Activated CD4-positive, CD25-positive, alpha-beta regulatory T cell treated with anti-CD3 and anti-CD28 coated beads, Interleukin-2, amount 50 U/mL, for 72 hours (primary cell): ENCODE data around the gene RNF208.

Source experiments
- DNase-seq: peaks from one replicate; pipeline ENCODE4 v3.0.0; 2021

Gene RNF208

DNA sequence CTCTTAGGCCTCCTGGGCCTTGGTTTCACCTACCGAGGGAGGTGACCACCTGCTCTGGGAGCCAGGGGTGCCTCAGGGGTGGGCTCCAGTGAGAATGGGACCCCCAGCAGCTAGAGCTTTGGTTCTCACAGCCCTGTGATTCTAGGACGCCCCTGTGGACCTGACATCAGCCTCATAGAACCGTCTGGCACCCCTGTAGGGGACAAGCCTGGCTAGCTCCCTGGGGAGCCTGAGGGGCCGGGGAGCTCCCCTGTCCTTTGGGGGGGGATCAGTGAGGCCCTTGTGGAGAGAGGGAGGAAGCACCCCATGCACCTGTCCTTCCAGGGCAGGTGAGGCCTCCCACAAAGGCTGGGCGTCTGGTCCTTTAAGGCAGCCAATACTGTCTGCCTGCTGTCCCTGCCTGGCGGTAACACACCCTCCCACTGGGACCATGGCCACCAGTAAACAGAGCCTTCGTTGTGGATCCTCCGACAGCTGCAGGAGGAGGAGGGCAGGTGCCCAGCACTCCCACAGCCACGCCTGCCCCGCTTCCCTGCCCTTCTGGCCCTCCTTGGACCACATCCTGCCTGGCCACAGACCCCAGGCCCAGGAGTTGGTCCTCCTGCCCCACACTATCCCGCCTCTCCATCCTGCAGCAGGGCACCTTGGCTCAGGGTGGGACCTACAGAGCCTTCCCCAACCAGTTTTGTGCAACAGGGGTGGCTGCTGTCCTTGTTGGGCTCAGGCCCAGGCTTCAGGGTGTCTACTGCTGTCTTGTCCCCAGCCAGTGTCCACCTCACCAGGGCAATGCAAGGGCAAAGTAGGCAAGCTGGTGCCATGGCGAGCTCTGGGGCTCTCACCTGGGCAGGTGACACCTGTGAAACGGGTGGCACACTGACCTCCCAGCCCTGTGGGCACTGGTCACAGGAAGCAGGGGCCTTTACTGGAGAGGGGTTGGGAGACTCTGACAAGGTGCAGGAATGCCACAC, 16.0 kb upstream of the RNF208 start:
- DNase-seq, result no peak

DNA sequence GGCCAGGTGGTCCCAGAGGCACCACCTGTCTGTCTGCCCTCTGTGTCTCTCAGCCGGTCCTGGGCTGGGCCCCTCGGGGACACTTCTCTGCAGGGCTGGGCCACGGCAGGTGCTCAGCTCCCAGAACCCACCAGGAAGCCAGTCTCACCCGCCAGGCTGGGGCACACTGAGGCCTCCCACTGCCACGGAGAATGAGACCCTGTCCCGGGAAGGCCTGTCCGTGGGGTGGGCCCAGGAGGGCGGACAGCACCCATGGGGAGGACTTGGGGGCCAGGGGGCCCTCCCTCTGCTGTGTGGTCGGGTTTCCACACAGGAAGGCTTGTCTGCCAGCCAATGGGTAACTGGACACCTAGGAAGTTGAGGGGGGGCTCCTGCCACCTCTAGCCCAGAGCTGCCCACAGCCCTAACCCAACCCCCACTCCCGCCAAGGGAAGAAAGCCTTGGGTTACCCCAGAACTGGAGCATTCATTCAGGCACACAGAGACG, 14.9 kb upstream of the RNF208 start:
- DNase-seq, result no peak

DNA sequence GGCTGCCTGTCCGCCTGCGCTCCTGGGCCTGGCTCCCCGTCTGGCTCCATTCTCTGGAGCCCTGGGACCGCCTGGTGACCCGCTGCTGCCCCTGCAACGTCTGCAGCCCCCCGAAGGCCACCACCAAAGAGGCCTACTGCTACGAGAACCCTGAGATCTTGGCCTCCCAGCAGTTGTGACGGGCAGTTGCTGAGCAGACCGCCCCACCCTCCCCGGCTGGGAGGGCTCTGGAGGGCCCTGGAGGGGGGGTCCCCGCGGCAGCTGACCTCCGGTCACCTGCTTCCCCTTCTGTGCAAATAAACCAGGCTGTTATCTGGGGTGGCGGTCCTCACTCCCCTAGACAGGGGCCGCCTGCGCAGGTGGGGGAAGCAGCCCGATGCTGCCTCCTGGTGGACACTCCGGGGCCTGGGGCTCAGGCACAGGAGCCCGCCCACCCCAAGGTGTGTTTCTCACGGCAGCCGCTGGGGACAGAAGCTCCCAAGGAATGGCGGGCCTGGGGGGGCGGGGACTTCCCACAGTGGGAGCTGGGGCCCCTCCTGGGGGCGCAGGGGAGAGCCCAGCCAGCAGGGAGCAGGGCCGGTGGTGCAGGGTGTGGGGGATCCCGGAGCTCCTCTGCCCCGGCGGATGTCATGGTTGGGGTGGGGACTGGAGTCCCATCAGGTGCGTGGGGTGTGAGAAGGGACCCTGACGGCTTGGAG, 14.3 kb upstream of the RNF208 start:
- peak; percentile 91 for DNase-seq

DNA sequence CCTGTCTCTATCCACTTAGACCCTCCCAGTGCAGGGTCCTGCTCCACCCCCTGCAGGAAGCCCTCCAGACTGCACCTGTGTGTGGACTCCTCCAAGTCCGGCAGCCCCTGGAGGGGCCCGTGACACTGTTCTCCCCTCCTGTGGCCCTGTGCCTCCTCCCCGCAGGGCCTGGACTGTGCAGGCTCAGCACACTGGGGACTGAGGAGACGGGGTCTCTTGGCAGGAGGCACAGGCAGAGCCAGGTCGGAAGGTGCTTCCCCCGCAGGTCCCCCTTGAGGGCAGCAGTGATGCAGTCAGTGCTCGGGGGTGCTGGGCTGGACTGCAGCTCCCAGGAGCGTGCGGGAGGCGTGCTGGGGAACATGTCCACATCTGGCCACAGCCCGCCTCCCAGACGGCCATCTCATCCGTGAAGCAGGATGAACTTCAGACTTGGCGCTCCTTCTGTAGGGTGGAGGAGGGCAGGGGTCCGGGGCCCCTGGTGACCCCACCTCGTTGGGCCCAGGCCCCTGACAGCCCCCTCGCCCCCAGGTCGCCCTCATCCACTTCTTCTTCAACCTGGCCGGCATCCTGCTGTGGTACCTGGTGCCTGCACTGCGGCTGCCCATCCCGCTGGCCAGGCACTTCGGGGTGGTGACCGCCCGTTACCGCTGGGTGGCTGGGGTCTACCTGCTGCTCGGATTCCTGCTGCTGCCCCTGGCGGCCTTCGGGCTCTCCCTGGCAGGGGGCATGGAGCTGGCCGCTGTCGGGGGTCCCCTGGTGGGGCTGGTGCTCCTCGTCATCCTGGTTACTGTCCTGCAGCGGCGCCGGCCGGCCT, 13.6 kb upstream of the RNF208 start:
- DNase-seq, result no peak

DNA sequence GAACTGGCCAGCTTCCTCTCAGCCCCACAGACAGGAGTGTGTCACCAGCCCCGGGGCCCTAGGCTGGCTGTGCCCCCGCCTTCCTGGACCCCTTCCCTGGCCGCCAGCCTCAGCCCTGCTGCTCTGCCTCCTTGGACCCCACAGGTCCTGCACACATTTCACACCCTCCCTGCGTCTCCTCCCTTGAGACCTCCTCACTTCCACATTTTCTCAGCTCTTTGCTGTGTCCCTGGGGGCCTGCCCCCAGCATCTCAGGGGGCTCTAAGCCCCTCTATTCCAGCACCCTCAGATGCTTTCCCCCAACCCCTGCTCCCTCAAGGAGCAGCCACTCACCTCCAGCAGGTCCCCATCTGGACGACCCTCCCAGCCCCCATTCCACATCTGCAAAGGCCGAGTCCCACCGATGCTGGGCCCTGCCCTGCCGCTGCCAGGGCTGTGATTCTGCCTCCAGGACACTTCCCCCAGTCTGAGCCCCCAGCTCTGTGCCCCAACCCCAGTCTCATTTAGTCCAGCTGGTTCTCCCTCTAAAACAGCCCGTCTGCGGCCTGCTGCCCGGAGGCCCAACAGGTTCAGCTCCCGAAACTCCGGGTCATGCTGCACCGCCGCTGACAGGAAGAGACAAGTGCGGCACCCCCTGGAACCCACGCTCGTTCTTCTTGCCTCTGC, 12.9 kb upstream of the RNF208 start:
- DNase-seq, result no peak

DNA sequence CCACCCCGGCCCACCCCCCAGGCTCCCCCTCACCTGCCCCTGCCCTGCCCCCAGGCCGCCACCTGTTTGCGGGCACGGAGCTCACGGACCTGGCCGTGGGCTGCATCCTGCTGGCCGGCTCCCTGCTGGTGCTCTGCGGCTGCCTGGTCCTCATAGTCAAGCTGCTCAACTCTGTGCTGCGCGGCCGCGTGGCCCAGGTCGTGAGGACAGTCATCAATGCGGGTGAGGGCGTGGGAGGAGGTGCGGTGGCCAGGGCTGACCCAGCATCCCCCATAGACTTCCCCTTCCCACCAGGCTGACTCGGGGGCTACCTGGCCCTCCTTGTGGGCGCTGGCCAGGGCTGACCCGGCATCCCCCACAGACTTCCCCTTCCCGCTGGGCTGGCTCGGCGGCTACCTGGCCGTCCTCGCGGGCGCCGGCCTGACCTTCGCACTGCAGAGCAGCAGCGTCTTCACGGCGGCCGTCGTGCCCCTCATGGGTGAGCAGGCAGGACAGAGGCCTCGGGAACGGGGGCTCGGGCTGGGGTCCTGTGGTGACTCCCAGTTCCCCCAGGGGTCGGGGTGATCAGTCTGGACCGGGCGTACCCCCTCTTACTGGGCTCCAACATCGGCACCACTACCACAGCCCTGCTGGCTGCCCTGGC, 12.1 kb upstream of the RNF208 start:
- no peak for DNase-seq

DNA sequence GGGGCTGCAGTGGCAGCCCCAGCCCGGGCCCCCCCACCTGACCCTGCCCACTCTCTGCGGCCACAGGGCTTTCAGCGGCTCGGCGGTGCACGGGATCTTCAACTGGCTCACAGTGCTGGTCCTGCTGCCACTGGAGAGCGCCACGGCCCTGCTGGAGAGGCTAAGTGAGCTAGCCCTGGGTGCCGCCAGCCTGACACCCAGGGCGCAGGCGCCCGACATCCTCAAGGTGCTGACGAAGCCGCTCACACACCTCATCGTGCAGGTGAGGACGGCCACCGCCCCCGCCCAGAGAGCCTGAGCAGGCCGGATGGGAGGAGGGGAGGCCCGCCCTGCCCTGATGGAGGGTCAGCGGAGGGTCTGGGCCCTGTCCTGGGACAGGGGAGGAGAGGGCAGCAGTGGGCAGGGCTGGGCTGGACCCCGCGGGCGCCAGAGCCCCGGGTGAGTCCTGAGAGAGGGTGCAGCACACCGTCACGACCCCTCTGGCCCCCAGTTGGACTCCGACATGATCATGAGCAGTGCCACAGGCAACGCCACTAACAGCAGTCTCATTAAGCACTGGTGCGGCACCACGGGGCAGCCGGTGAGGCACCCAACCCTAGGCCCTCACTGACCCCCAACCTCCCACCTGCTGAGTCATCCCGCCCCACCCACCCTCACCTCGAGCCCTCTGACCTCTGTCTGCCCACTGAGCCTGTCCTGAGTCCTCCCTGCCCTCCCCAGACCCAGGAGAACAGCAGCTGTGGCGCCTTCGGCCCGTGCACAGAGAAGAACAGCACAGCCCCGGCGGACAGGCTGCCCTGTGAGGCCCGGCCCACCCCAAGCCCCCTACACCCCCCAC, 11.3 kb upstream of the RNF208 start:
- DNase-seq, result no peak

DNA sequence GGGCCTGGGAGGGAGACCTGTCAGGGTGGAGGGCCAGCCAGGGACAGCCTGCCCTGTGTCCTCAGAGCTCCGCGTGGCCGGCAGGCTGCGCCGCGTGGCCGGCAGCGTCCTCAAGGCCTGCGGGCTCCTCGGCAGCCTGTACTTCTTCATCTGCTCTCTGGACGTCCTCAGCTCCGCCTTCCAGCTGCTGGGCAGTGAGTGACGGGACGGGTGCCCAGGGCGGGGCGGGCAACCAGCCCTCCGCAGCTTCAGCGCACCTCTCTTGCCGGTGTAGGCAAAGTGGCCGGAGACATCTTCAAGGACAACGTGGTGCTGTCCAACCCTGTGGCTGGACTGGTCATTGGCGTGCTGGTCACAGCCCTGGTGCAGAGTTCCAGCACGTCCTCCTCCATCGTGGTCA, 10.5 kb upstream of the RNF208 start:
- no peak for DNase-seq

DNA sequence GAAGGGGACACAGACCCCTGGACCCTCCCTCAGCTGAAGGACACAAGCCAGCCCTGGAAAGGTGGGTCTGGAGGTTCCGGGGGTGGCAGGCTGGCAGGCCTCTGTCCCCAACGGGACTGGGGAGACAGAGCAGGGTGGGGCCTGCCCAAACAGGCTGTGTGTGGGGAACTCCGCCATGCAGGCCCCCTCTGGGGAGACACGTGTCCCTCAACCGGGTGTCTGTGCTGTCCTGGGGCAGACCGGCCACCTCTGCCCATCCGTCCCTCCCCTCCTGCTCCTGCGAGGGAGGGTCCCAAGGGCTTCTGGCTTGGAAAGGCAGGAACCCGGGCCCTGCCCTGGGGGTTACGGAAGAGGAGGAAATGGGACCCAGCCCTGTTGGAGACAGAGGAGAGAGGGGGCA, 10.1 kb upstream of the RNF208 start:
- no peak for DNase-seq

DNA sequence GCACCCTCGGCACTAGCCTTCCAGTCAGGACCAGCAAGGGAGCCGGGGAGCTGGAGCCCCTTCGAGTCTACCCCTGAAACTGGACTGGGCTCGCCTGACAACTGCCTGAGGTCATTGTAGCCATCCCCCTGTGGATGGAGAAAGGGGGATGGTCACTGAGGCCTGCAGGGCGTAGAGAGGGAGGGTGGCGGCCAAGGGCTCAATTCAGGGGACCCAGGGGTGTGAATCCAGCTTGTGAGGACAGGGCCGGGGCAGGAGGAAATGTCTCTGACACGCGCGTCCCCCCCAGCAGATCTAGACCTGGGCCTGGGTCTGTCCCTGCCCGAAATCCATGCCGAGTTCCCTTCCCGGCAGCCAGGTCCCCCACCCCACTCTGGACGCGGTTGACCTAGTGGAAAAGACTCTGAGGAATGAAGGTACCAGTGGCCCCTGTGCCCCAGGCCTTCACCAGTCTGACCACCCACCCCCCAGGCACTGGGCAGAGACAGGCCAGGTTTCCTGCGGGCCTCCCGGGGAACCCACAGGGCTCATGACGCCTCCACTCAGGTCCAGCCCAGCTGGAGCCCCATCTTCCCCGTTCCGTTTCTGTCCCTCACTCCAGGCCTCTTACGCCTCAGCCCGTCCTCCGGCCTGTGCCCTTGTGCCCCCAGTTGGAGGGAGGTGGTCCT, 9.5 kb upstream of the RNF208 start:
- no peak for DNase-seq

DNA sequence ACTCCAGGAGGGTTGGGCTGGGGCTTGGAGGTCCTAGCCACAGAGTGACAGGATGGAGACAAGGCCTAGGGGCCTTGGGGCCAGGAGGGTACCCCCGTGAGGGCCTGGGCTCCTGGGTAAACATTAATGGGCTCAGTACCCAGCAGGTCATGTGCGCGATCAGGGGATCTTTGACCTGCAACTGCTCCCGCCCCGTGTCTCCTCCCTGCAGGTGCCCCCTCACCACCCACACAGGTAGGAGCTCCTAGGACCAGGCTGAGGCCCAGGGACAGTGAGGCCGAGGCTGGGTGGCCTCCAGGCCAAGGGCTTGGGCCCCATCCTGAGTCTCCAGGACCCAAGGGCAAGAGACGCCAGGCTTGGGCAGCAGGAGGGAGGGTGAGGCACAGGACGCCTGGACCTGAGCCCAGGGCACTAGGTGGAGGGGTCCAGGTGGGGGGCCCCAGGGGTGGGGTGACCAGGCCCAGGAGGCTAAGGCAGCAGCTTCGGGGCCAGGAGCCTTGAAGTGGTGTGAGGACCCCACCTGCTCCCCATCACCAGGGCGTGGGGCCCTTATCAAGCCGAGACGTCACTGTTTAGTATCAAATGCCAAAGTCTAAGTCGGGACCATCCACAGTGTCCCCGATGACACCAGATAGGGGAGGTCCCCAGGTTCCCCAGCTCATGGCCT, 8.8 kb upstream of the RNF208 start, which contains the start of gene SLC34A3:
SLC34A3 (plus strand) TSS at position 197 of the 667 bp plus-strand sequence. CDS start 802 bp downstream, outside the sequence.
- DNase-seq, result no peak

DNA sequence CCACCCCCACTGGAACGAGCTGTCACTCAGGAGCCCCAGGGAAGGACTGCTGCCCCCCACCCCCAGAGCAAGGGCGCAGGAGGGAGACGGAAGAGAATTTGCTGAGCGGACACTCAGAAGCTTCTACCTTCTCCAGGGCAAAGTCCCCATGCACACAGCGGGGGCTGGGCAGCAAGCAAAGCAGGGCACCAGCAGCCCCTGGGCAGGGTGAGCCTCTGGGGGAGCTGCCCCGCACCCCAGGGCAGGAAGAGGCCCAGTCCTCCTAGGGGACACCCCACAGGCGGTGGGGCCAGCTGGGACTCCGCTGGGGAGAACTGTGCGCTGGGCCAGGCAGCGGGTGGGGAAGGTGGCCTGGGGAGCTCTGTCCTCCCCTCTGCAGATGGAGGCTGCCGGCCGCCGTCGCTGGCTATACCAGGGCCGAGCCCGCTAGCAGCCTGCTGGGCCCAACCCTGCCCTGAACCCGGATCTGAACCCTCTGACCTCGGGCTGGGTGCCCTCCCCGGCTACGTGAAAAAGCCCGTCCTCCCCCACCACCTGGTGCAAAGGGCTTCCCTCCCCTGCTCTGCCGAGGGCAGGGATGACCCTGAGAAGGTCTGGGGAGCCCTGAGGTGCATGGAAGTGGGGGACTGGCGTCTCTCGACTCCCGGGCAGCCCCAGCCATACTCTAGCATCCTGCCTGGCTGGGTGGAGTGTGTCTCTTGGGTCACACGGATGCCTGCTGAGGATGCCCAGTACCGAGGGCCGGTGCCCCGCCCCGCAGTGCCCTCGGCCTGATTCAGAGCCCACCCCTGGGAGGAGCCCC, 8.1 kb upstream of the RNF208 start:
- no peak for DNase-seq

DNA sequence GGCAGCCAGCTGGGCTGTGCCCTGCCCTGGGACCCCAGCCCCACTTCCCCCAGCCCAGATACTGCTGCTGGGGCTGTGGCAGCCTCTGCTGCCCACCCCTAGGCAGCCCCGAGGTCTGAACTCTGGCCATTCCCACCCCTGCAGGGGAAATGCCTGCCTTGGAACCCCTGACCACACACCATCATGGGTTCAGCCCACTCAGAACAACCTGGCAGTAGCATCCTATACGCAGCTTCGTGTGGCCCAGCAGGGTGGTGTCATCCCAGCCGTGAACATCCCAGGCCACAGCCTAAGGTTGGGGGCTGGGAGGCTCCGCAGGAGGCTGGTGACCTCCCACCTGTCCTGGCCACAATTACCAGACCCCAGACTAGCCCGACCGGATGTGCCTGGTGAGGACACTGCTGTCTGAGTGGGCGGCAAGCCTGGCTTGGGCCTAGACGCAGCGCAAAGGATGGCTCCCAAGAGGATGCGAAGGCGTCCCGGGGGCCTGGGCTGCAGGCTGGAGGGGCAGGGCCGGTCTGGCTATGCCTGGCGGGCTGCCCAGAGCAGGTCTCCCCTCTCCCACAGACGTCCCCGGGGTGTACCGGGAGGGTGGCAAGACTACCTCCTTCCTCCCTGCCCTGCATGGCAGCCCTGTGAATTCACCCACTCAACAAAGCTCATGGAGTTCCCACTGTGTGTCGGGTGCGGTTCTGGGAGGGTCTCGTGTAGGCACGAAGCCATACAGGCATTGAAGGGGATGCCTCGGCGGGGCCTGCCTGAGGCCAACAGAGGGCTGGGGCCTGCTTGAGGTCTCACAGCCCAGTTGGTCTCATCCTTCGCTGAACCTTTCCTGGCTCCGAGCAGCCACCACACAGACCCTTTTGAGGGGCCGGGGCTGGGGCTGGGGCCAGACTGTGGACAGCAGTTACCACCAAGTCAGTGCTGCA, 7.2 kb upstream of the RNF208 start:
- no peak for DNase-seq

DNA sequence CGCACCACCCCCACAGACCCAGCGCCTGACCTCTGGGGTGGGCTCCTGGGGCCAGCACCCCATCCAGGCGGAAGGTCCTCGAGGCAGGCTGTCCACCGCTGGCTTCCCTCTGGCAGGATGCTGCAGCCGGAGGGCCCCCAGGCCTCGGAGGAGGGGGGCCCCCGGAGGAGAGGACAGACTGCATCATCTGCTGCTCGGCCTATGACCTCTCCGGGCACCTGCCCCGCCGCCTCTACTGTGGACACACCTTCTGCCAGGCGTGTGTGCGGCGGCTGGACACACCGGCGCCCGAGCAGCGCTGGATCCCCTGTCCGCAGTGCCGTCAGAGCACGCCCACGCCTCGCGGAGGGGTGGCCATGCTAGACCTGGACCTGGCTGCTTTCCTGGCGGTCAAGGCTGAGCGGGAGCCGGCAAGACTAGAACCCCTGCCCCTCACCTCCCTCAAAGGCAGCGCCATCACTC, 6.5 kb upstream of the RNF208 start:
- DNase-seq, result no peak

DNA sequence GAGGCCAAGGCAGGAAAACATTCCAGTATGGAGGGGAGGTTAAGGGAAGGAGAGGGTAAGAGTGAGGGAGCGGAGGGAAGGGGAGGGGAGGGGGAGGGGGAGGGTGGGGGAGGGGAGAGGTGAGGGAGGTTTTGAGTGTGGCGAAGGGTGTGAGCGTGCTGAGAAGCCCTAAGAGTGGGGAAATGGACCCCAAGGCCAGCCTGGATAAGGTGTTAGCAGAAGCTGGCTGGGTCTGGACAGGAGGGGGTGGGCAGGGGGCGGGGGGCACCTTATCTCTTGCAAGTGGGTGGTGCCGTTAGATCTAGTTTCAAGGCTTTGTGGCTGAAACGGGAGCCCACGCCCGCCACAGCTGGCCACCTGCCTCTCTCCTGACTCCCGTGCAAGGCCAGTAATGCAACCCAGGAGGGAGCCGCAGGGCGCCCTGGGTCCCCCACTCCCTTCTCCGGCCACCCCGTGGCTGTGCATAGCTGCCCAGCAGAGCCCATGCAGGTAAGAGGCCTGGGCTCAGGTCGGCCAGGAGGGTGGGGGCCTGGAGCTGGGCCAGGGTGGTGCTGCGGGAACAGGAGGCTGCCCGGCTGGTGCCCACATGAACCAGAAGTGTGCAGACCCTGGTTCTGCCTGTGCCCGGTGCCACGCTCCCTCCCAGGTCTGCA, 5.9 kb upstream of the RNF208 start:
- DNase-seq, result no peak

DNA sequence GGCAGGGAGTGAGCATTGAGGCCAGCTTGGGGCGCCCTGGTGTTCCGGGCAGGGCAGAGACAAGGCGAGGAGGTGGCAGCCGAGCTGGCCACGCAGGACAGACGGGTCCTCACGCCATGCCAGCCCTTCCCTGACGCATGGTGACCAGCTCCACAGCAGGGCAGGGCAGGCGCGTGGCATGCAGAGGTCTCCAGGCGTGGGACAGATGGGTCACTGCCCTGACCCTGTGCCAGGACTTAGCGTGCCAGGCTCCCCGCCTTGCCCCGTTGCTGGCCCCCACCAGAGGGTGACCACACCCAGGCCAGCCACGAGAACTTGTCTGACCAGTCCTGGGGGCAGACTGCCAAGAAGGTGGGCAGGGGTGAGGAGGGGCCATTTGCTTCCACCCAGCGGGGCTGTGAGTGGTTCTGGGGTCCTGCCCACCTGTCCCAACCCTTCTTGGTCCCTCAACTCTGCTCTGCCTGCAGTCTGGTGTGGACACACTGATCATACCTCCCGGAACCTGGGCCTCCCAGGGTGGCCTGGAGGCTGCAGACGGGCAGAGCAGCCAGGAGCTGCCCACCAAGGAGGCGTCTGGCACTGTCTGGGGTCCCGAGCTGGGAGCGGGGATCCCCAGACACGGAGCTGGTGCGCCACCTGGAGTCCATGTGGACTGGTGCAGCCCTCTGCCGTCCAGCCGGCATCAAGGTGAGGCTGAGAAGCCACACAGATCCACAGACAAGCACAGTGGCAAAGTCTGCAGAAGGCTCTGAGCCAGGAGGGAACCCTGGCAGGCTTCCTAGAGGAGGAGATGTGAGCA, 5.2 kb upstream of the RNF208 start, which contains the start of gene RNF224:
RNF224 (plus strand) TSS at position 449 of the 799 bp plus-strand sequence. CDS start 834 bp downstream, outside the sequence.
- DNase-seq, result peak; percentile 77
